Kidney epithelial cell (primary cell): Measurements from ENCODE around the gene LINGO4. TPM values are rescaled to one million over a fixed set of nuclear protein-coding genes. Genes with fewer than 3 reads are reported as not detected.

Experiments
- DNase-seq: peaks from one replicate; pipeline ENCODE4 v3.0.0-alpha.2; 2010; ENCODE audit warnings: low read depth
- H3K27me3 ChIP-seq: 2 replicates; pipeline ENCODE4 v1.6.0; 2011; ENCODE audit warnings: low read length; ENCODE audit not compliant: control insufficient read depth, insufficient read depth
- H3K36me3 ChIP-seq: 2 replicates; pipeline ENCODE4 v1.5.1; 2011; ENCODE audit warnings: low read length; ENCODE audit not compliant: control insufficient read depth, insufficient read depth
- H3K4me3 ChIP-seq: 2 replicates; pipeline ENCODE4 v1.5.1; 2011; ENCODE audit warnings: low read depth, mild to moderate bottlenecking, control low read depth, low read length
- total RNA-seq: library from RNA; depleted of rRNA; stranded (reverse); fragments of >200 nt; gene quantifications from 2 replicates; pipeline ENCODE4 v1.2.3, GENCODE V29; 2015
- TF ChIP-seq, protein P1 (sequence below): IDR thresholded peaks from 2 replicates; pipeline ENCODE4 v1.5.1; 2011; ENCODE audit warnings: mild to moderate bottlenecking, moderate library complexity, low read length, control low read depth, inconsistent platforms; ENCODE audit not compliant: insufficient read depth, poor library complexity, severe bottlenecking

The LINGO4 gene, protein sequence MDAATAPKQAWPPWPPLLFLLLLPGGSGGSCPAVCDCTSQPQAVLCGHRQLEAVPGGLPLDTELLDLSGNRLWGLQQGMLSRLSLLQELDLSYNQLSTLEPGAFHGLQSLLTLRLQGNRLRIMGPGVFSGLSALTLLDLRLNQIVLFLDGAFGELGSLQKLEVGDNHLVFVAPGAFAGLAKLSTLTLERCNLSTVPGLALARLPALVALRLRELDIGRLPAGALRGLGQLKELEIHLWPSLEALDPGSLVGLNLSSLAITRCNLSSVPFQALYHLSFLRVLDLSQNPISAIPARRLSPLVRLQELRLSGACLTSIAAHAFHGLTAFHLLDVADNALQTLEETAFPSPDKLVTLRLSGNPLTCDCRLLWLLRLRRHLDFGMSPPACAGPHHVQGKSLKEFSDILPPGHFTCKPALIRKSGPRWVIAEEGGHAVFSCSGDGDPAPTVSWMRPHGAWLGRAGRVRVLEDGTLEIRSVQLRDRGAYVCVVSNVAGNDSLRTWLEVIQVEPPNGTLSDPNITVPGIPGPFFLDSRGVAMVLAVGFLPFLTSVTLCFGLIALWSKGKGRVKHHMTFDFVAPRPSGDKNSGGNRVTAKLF
- not detected in 2 replicates for total RNA-seq

DNA sequence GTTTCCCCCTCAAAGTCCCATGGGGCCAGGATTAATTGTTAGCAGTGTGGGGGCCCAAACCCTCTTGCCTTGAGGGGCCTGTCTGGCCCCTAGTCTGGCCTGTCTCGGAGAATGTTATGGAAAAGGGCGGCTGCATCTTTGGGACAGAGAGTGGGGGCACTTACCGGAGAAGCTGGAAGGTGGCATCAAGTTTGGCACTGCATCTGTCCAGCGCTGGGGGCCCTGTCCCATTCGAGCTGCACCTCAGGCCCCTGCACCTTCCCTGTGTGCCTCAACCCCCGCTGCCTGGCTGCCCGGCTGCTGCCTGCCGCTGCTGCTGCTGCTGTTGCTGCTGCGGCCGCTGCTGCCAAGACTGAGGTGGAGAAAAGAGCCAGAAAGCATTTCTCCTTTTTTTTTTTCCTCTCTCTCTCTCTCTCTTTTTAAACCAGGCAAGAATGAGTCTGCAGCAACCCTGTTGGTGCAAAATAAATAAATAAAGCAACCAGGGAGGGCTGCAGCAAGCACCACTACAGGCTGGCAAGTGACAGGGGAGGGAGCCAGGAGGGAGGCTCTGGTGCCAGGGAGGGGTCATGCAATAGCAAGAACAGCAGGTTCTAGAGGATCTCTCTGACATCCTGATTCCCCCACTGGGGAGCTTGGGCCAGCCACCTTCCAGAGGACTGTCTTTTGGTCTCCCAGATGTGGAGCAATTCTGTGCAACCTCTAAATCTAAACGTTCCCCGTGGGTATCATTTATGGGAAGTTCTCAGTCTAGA lies at the start of gene LINGO4:
Gene LINGO4, minus strand, starts transcription at position 354 of the 755 bp plus-strand sequence. CDS start 2,715 bp downstream, outside the sequence.
- DNase-seq, result no peak
- no peaks in the 10 kb centered on the region for H3K36me3 ChIP-seq
- H3K27me3 ChIP-seq, result peaks cover 44% of the 10 kb centered on the region
- TF ChIP-seq, protein P1, sequence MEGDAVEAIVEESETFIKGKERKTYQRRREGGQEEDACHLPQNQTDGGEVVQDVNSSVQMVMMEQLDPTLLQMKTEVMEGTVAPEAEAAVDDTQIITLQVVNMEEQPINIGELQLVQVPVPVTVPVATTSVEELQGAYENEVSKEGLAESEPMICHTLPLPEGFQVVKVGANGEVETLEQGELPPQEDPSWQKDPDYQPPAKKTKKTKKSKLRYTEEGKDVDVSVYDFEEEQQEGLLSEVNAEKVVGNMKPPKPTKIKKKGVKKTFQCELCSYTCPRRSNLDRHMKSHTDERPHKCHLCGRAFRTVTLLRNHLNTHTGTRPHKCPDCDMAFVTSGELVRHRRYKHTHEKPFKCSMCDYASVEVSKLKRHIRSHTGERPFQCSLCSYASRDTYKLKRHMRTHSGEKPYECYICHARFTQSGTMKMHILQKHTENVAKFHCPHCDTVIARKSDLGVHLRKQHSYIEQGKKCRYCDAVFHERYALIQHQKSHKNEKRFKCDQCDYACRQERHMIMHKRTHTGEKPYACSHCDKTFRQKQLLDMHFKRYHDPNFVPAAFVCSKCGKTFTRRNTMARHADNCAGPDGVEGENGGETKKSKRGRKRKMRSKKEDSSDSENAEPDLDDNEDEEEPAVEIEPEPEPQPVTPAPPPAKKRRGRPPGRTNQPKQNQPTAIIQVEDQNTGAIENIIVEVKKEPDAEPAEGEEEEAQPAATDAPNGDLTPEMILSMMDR, result no peak
- H3K4me3 ChIP-seq, result no peak within 1 kb of the TSS

DNA sequence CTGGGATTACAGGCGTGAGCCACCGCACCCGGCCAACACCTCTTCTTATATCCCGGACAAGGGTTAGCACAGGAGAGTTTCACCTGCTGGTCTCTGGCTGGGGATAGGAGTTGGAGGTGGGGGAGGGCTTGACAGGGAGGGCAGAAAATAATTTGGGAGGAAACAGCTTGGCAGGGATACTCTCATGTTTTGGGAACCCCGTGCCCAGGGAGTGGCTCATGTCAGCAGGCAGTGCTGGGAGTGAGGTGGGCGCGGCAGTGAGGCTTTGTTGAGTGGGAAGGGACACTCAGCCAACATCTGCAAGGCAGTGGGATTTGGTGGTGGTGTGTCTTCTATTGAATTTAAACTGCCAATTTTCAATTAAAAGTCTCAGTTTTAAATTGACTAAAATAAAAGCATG lies 49.4 kb upstream of the LINGO4 start:
- no peaks in the 10 kb centered on the region for H3K36me3 ChIP-seq
- H3K27me3 ChIP-seq, result peaks cover 7% of the 10 kb centered on the region
- DNase-seq, result no peak
- TF ChIP-seq, protein P1, result no peak
- no peak overlapping the region for H3K4me3 ChIP-seq

DNA sequence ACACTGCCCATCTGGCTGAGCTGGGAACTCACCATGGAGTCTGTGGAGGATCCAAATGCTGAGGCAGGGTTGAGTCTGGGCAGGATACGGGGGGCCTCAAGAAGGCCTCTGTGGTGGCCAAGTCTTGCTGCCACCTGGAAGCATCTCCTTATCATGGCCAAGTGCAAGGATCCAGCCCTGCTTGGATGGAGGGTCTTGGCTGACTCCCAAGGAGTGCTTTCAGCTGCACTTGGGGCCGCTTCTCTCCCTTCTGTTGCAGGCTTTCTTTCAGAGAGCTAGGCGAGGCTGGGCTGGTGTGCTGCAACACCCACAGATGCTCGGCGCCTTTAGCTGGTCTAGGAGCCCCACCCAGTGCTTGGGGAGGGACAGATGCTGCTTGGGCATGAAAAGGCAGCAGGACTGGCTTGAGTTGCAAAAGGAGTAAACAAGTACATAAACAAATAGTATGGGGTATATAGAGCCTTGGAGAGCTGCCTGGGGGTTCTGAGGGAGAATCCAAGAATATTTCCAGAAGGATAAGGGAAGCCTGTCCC lies 48.3 kb upstream of the LINGO4 start, which contains the start of gene THEM5:
Gene THEM5, minus strand, starts transcription at position 302 of the 533 bp plus-strand sequence. Its CDS starts 147 bp downstream, at position 155.
- Histone ChIP-seq H3K4me3 (no peak within 1 kb of the TSS), H3K36me3 (no peaks in the 10 kb centered on the region), H3K27me3 (peaks cover 7% of the 10 kb centered on the region)
- no peak for DNase-seq
- TF ChIP-seq, protein P1, result no peak

GRCh38 chr1:151852733-151853132 lies 47.5 kb upstream of the LINGO4 start:
- H3K4me3 ChIP-seq, result no peak overlapping the region
- no peak for DNase-seq
- peaks cover 7% of the 10 kb centered on the region for H3K27me3 ChIP-seq
- TF ChIP-seq, protein P1, result no peak
- no peaks in the 10 kb centered on the region for H3K36me3 ChIP-seq

DNA sequence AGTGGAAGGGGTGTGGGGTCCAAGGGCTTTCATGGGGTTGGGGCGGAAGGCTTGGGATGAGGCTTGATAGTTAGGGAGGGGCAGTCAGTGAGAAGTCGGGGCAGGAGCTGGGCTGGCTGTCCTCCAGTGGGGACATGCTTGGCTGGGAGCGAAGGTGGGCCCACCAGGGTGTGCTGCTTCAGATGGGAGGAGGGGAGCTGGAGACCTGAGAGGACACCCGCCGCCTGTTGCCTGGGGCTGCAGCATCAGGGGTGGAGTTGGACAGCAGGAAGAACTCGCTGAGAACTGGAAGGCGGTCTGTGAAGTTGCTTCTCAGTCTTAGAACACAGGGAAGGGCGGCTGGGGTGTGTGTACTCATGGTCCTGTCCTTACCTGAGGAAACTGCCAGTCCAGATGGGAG lies 46.7 kb upstream of the LINGO4 start:
- H3K27me3 ChIP-seq, result peaks cover 7% of the 10 kb centered on the region
- no peak overlapping the region for H3K4me3 ChIP-seq
- no peak for DNase-seq
- no peaks in the 10 kb centered on the region for H3K36me3 ChIP-seq
- TF ChIP-seq, protein P1, result no peak
